Hepatocyte (in vitro differentiated cells): Measurements from ENCODE around the gene NT5DC1. TPM values are rescaled to one million over a fixed set of nuclear protein-coding genes. Genes with fewer than 3 reads are reported as not detected.

Experiments
- DNase-seq: peaks from one replicate; pipeline ENCODE4 v3.0.0-alpha.2; 2016; ENCODE audit warnings: low spot score
- H2AFZ ChIP-seq: fragments of 200-600 bp; sonication (generic); 2 replicates; pipeline ENCODE4 v1.6.0; 2016; ENCODE audit warnings: antibody characterized with exemption, mild to moderate bottlenecking
- H3K27ac ChIP-seq: fragments of 200-600 bp; sonication (generic); 2 replicates; pipeline ENCODE4 v1.5.1; 2016; ENCODE audit warnings: mild to moderate bottlenecking
- H3K27me3 ChIP-seq: fragments of 200-600 bp; sonication (generic); 2 replicates; pipeline ENCODE4 v1.6.1; 2016
- H3K36me3 ChIP-seq: fragments of 200-600 bp; sonication (generic); replicated peaks from 2 replicates; pipeline ENCODE4 v1.5.1; 2016; ENCODE audit warnings: low read depth; ENCODE audit not compliant: insufficient read depth
- H3K4me1 ChIP-seq: fragments of 200-600 bp; sonication (generic); 2 replicates; pipeline ENCODE4 v1.5.1; 2016; ENCODE audit warnings: mild to moderate bottlenecking, moderate library complexity; ENCODE audit not compliant: insufficient read depth
- H3K4me2 ChIP-seq: fragments of 200-600 bp; sonication (generic); 2 replicates; pipeline ENCODE4 v1.6.0; 2016
- H3K4me3 ChIP-seq: fragments of 200-600 bp; sonication (generic); 2 replicates; pipeline ENCODE4 v1.5.1; 2016; ENCODE audit warnings: mild to moderate bottlenecking
- H3K79me2 ChIP-seq: fragments of 200-600 bp; sonication (generic); 2 replicates; pipeline ENCODE4 v1.6.0; 2017; ENCODE audit warnings: mild to moderate bottlenecking
- H3K9me2 ChIP-seq: fragments of 200-600 bp; sonication (generic); replicated peaks from 2 replicates; pipeline ENCODE4 v1.6.0; 2017; ENCODE audit warnings: mild to moderate bottlenecking; ENCODE audit not compliant: insufficient read depth
- H3K9me3 ChIP-seq: fragments of 200-600 bp; sonication (generic); 2 replicates; pipeline ENCODE4 v1.5.1; 2016; ENCODE audit warnings: low read depth, mild to moderate bottlenecking
- H4K20me1 ChIP-seq: fragments of 200-600 bp; sonication (generic); 2 replicates; pipeline ENCODE4 v1.6.0; 2016; ENCODE audit warnings: mild to moderate bottlenecking; ENCODE audit not compliant: insufficient read depth, poor library complexity, severe bottlenecking
- EZH2 ChIP-seq: fragments of 200-600 bp; sonication (generic); IDR thresholded peaks from 2 replicates; pipeline ENCODE4 v1.6.1; 2016; ENCODE audit warnings: antibody characterized with exemption, mild to moderate bottlenecking, borderline replicate concordance
- EZH2phosphoT487 ChIP-seq: fragments of 200-600 bp; sonication (generic); IDR thresholded peaks from one replicate; pipeline ENCODE4 v1.6.1; 2018; ENCODE audit warnings: antibody characterized with exemption, mild to moderate bottlenecking, low read depth, moderate library complexity; ENCODE audit not compliant: unreplicated experiment, severe bottlenecking
- WGBS: methylation state at CpG from one replicate; pipeline ENCODE4 v1.1.6; 2016; ENCODE audit warnings: low lambda C conversion rate; ENCODE audit errors: missing lambda C conversion rate; 5-methylcytosine and 5-hydroxymethylcytosine counted together
- polyA plus RNA-seq: library from polyadenylated mRNA; unstranded; fragments of >200 nt; fragmentation: Nextera tagmentation; extraction: Ambion mirVana; gene quantifications from 2 replicates; pipeline ENCODE4 v1.2.1, GENCODE V29; 2016
- total RNA-seq: library from RNA; depleted of rRNA; stranded (reverse); fragments of >200 nt; gene quantifications from 2 replicates; pipeline ENCODE4 v1.2.3, GENCODE V29; 2014
- TF ChIP-seq, protein P1 (sequence below): fragments of 200-600 bp; sonication (generic); IDR thresholded peaks from 2 replicates; pipeline ENCODE4 v1.5.1; 2016; ENCODE audit warnings: antibody characterized with exemption, mild to moderate bottlenecking; ENCODE audit not compliant: poor library complexity

Gene NT5DC1
- total and polyA plus RNA-seq, 2 experiments from 2014 or later = 11.4 to 27.8 TPM

DNA sequence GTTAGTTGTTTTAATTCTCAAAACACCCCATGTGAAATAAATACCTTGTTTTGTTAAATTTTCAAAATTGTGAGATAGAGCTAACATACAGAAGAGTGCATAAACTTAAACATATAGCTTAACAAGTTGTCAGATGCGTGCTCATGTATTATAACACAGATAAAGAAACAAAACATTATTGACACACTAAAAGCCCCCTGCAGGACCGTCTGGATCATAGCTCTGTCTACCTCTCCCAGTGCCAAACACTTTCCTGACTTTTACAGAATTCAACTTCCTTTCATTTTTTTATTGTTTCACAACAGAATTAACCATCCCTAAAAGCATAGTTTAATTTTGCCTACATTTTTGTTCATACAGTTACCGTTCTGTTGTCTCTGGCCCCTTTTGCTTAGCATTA lies 22.1 kb upstream of the NT5DC1 start:
- no peak for DNase-seq
- H3K36me3 ChIP-seq = no peaks in the 10 kb centered on the region
- no peak overlapping the region for H3K4me2 ChIP-seq
- 61% methylated on average over 3 of the region's 3 CpGs for WGBS
- H3K4me3 ChIP-seq = no peak overlapping the region
- TF ChIP-seq EZH2 = no peak
- TF ChIP-seq, protein P1, sequence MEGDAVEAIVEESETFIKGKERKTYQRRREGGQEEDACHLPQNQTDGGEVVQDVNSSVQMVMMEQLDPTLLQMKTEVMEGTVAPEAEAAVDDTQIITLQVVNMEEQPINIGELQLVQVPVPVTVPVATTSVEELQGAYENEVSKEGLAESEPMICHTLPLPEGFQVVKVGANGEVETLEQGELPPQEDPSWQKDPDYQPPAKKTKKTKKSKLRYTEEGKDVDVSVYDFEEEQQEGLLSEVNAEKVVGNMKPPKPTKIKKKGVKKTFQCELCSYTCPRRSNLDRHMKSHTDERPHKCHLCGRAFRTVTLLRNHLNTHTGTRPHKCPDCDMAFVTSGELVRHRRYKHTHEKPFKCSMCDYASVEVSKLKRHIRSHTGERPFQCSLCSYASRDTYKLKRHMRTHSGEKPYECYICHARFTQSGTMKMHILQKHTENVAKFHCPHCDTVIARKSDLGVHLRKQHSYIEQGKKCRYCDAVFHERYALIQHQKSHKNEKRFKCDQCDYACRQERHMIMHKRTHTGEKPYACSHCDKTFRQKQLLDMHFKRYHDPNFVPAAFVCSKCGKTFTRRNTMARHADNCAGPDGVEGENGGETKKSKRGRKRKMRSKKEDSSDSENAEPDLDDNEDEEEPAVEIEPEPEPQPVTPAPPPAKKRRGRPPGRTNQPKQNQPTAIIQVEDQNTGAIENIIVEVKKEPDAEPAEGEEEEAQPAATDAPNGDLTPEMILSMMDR = no peak
- TF ChIP-seq EZH2phosphoT487 = no peak
- H3K9me2 ChIP-seq = no peaks in the 10 kb centered on the region
- no peak overlapping the region for H2AFZ ChIP-seq
- no peaks in the 10 kb centered on the region for H3K79me2 ChIP-seq
- no peaks in the 10 kb centered on the region for H3K27me3 ChIP-seq
- H3K4me1 ChIP-seq = peaks cover 6% of the 10 kb centered on the region
- no peaks in the 10 kb centered on the region for H4K20me1 ChIP-seq
- H3K9me3 ChIP-seq = no peaks in the 10 kb centered on the region
- H3K27ac ChIP-seq = no peak overlapping the region

DNA sequence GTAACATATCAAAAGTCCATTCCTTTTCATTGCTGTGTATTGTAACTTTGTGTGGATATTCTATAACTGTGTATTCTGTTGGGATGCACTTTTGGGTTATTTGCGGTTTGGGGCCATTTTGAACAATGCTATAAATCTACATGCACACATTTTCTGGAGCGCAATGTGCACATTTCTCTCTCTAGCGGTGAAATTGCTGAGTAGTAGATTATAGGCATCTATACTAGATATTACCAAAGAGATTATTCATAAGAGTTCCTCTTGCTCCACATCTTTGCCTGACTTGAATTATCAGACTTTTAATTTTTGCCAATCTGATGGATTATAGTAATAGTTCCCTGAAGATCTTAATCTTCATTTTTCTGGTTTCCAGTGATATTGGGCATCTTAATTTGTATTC lies 21.7 kb upstream of the NT5DC1 start:
- no peak for DNase-seq
- no peaks in the 10 kb centered on the region for H3K9me3 ChIP-seq
- TF ChIP-seq EZH2 (no peak), EZH2phosphoT487 (no peak)
- TF ChIP-seq, protein P1 = no peak
- H3K36me3 ChIP-seq = no peaks in the 10 kb centered on the region
- peaks cover 3% of the 10 kb centered on the region for H3K4me1 ChIP-seq
- H2AFZ ChIP-seq = no peak overlapping the region
- no peaks in the 10 kb centered on the region for H3K79me2 ChIP-seq
- no peak overlapping the region for H3K4me2 ChIP-seq
- H3K27ac ChIP-seq = no peak overlapping the region
- no peaks in the 10 kb centered on the region for H4K20me1 ChIP-seq
- H3K4me3 ChIP-seq = no peak overlapping the region
- no peaks in the 10 kb centered on the region for H3K9me2 ChIP-seq
- no peaks in the 10 kb centered on the region for H3K27me3 ChIP-seq
- 98% methylated on average over 3 of the region's 3 CpGs for WGBS

DNA sequence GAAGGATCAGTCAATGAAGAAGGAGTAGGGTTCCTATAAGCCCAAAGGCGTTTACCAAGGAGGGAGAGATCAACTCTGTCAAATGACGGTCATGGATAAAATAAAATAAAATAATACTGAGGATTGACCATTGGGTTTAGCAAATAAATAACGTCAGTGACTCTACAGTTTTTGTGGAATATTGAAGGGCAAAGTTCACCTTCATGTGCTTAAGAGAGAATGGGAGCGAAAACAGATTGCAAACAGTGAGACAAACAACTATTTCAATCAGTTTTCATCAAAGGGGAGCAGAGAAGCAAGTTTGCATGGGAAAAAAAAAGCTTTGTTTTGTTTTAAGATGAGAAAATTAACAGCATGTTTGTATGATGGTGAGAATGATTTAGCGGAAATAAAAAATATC lies 17.6 kb upstream of the NT5DC1 start:
- Histone ChIP-seq H3K27ac (no peak overlapping the region), H3K9me2 (no peaks in the 10 kb centered on the region), H3K9me3 (no peaks in the 10 kb centered on the region), H2AFZ (no peak overlapping the region), H3K27me3 (no peaks in the 10 kb centered on the region), H3K79me2 (no peaks in the 10 kb centered on the region), H3K36me3 (no peaks in the 10 kb centered on the region), H4K20me1 (no peaks in the 10 kb centered on the region), H3K4me1 (peaks cover 3% of the 10 kb centered on the region), H3K4me2 (no peak overlapping the region), H3K4me3 (no peak overlapping the region)
- DNase-seq = no peak
- WGBS = 85% methylated on average over 5 of the region's 5 CpGs
- no peak for TF ChIP-seq EZH2
- TF ChIP-seq EZH2phosphoT487 = no peak
- TF ChIP-seq, protein P1 = no peak

DNA sequence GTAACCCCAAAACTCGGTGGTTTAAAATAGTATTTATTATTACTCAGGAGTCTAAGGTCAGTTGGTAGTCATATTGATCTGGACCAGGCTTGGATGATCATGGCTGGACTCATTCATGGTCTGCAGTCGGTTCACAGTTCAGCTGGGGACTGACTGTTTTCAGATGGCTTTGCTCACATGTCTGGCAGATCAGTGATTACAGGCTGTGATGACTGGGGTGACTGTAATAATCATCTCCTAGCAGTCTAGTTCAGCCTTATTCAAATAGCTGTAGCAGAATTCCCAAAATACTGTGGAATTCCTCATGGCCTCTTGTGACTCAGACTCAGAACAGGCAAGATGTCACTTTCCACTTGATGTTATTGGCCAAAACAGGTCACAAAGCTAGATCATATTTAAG lies 16.4 kb upstream of the NT5DC1 start:
- WGBS = 81% methylated on average over 2 of the region's 2 CpGs
- H3K9me2 ChIP-seq = no peaks in the 10 kb centered on the region
- TF ChIP-seq, protein P1 = no peak
- TF ChIP-seq EZH2 (no peak), EZH2phosphoT487 (no peak)
- H2AFZ ChIP-seq = no peak overlapping the region
- H3K9me3 ChIP-seq = no peaks in the 10 kb centered on the region
- H3K36me3 ChIP-seq = no peaks in the 10 kb centered on the region
- no peak overlapping the region for H3K27ac ChIP-seq
- H3K79me2 ChIP-seq = no peaks in the 10 kb centered on the region
- H3K4me2 ChIP-seq = no peak overlapping the region
- H4K20me1 ChIP-seq = no peaks in the 10 kb centered on the region
- no peaks in the 10 kb centered on the region for H3K27me3 ChIP-seq
- peaks cover 3% of the 10 kb centered on the region for H3K4me1 ChIP-seq
- H3K4me3 ChIP-seq = no peak overlapping the region
- no peak for DNase-seq
